ENCODE results near the gene EPHX1. TPM values are rescaled to one million over a fixed set of nuclear protein-coding genes. Genes with fewer than 3 reads are reported as not detected.
"Not testable (repeated sequence)": the region's sequence is repeated elsewhere in the genome, so short reads cannot be mapped to it uniquely, and the experiment has no call there.

EPHX1 gene
- polyA plus RNA-seq, 4 donors = 58.2 to 62.9 (median 59.3) TPM

- no peak for DNase-seq (ENCODE audit: low read depth in 4 of 4, low spot score in 3 of 4)
Measured at GRCh38 chr1:225879521-225880221, 69.7 kb downstream of the EPHX1 start.

- DNase-seq (ENCODE audit: low read depth in 4 of 4, low spot score in 3 of 4) = no peak
Measured at GRCh38 chr1:225880222-225880588, 70.3 kb downstream of the EPHX1 start.

GRCh38 chr1:225880636-225881035, 70.7 kb downstream of the EPHX1 start:
- DNase-seq (ENCODE audit: low read depth in 4 of 4, low spot score in 3 of 4) = no peak

GRCh38 chr1:225881081-225881958, 71.4 kb downstream of the EPHX1 start:
- no peak for DNase-seq (ENCODE audit: low read depth in 4 of 4, low spot score in 3 of 4)

- DNase-seq (ENCODE audit: low read depth in 4 of 4, low spot score in 3 of 4) = peak; percentile 70 to 79 (median 74)
Measured at GRCh38 chr1:225881959-225882693, 72.2 kb downstream of the EPHX1 start, which contains the start of gene TMEM63A. TSS of gene TMEM63A (minus strand) at chr1:225882380. CDS start at chr1:225877580, 4,800 bp downstream.

- no peak for DNase-seq (ENCODE audit: low read depth in 4 of 4, low spot score in 3 of 4)
Measured at GRCh38 chr1:225882694-225883615, 73.0 kb downstream of the EPHX1 start.

GRCh38 chr1:225883616-225884265, 73.8 kb downstream of the EPHX1 start:
- DNase-seq (ENCODE audit: low read depth in 4 of 4, low spot score in 3 of 4) = no peak

- DNase-seq (ENCODE audit: low read depth in 4 of 4, low spot score in 3 of 4) = no peak
Measured at GRCh38 chr1:225885336-225885735, 75.4 kb downstream of the EPHX1 start.

GRCh38 chr1:225886159-225887029, 76.5 kb downstream of the EPHX1 start:
- DNase-seq (ENCODE audit: low read depth in 4 of 4, low spot score in 3 of 4) = no peak

GRCh38 chr1:225887030-225887314, 77.0 kb downstream of the EPHX1 start:
- no peak for DNase-seq (ENCODE audit: low read depth in 4 of 4, low spot score in 3 of 4)

GRCh38 chr1:225887554-225888288, 77.8 kb downstream of the EPHX1 start:
- not testable (repeated sequence) for DNase-seq (ENCODE audit: low read depth in 4 of 4, low spot score in 3 of 4)

- no peak for DNase-seq (ENCODE audit: low read depth in 4 of 4, low spot score in 3 of 4)
Measured at GRCh38 chr1:225888289-225888897, 78.5 kb downstream of the EPHX1 start.

GRCh38 chr1:225888898-225889601, 79.1 kb downstream of the EPHX1 start, which contains the start of gene LEFTY1:
TSS of gene LEFTY1 (minus strand) at chr1:225889146. CDS start at chr1:225889066, 80 bp downstream.
- DNase-seq (ENCODE audit: low read depth in 4 of 4, low spot score in 3 of 4) = peak; percentile 64 to 84 (median 82)

GRCh38 chr1:225889743-225890142, 79.8 kb downstream of the EPHX1 start:
- no peak for DNase-seq (ENCODE audit: low read depth in 4 of 4, low spot score in 3 of 4)

GRCh38 chr1:225890346-225891228, 80.7 kb downstream of the EPHX1 start:
- no peak for DNase-seq (ENCODE audit: low read depth in 4 of 4, low spot score in 3 of 4)
